Stimulated activated CD4-positive, alpha-beta T cell treated with anti-CD3 and anti-CD28 coated beads, Interleukin-12 subunit alpha, Interleukin-12 subunit beta, amount 100 ng/mL, for 24 hours (primary cell): ENCODE measurements around the gene SORT1.
"Not testable (repeated sequence)": the region's sequence is repeated elsewhere in the genome, so short reads cannot be mapped to it uniquely, and the experiment has no call there.

Experiments
- DNase-seq, 2 experiments: peaks; one replicate each; pipeline ENCODE4 v3.0.0-alpha.2; 2020; ENCODE audit warnings: low read depth in 2 of 2

SORT1 gene

GRCh38 chr1:109396871-109397580, 692 bp downstream of the SORT1 start:
- no peak for DNase-seq

DNA sequence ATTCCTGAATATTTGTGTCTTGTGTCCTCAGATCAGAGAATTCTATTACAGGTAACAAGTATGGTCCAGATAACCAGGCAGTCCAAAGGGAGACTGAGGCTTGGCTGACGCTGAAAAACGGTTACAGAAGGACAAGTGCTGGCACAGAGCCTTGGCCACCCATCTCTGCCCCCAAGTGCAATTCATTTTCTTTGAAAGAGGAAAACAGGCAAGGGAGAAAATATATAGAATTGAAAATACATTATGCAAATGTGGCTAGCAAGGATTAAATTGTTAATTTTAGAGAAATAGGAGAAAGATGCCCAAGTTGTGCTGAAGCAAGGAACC, 1.2 kb downstream of the SORT1 start:
- no peak for DNase-seq

DNA sequence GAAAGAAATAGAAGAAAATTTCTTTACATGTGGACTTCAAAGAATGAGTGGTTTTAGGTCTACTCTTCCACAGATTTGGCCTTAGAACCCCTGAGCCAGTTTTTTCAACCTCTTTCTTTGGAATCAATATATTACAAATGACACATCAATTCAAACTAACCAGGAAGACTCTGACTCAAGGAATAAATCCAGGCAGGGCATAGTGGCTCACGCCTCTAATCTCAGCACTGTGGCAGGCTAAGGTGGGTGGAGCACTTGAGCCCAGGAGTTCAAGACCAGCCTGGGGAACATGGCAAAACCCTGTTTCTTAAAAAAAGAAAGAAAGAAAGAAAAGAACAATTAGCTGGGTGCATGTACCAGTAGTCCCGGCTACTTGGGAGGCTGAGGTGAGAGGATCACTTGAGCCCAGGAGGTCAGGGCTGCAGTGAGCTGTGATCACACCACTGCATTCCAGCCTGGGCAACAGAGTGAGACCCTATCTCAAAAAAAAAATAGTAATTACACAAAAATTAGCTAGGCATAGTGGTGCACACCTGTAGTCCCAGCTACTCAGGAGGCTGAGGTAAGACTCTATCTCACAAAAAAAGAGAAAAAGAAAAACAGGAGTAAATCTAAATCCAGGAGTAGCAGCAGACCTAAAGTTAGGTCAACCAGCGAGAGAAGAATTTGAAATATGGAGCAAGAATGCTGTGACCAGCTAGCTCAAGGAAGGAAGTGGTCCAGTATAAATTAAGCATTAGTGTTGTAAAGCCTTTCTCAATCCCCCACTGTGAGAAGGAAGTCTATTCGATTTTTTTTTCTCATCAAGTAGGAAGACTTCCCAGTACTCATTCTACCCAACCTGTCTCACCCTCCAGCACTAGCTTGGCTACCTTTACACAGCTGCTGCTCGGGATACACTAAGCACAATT, 1.9 kb downstream of the SORT1 start:
- DNase-seq: no peak

DNA sequence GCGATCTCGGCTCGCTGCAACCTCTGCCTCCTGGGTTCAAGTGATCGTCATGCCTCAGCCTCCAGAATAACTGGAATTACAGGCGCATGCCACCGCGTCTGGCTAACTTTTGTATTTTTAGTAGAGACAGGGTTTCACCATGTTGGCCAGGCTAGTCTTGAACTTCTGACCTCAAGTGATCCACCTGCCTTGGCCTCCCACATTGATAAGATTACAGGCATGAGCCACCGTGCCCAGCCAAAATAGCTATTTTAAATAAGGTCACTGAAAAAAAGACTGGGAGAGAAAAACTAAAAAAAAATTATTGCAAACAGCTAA, 2.5 kb downstream of the SORT1 start:
- not testable (repeated sequence) for DNase-seq

DNA sequence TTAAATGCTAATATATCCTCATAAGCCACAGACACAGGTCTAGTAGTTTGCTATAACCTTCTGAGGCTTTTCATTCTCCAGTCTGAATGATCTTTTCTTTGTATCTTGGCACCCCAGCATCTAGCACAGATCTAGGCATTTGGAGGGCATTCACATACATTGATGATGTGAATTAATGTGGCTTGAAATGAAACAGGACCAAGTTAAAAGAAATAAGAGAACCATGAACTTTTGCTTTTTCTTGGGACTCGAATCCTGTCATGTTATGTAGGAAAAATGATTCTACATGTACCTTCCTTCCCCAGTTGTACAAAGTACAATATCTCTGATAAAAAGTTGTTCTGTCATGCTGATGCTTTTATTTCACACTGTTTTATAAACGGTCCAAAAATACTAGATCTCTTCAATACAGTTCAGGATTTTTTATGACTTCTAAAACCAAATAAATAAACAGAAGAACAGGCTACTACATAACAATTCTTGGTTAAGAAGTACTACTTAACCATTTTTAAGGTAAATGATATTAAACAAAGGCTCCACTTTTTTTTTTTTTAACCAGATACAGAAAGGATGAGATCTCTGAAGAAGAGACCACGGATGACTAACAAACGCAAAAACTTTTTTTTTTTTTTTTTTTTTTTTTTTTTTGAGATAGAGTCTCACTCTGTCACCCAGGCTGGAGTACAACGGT, 3.0 kb downstream of the SORT1 start:
- DNase-seq: no peak

DNA sequence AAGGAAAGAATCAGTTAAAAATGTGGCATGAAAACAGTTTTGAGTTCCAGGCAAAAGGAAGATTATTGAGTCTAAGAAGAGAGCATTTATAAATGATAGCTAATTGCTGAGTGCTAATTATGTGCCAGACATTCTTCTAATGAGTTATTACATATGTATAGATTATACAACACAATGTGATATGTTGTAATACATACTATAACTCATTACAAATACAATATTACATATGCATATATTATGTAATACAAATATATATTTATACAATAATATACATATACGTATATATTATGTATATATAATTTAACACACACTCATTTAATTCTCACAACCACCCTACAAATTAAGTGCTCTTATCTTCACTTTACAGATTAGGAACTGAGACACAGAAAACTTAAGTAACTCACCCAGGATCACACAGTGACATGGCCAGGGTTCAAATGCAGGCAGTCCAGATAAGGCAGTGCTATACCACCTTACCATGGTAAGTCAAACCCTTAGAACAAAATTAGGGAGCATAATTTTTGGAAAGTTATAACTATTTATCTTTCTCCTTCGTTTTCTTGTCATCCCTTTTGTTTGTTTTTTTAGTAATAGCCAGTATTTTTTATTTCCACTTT, 4.0 kb downstream of the SORT1 start:
- no peak for DNase-seq

GRCh38 chr1:109392788-109393616, 4.7 kb downstream of the SORT1 start:
- no peak for DNase-seq

GRCh38 chr1:109392037-109392787, 5.5 kb downstream of the SORT1 start:
- no peak for DNase-seq

DNA sequence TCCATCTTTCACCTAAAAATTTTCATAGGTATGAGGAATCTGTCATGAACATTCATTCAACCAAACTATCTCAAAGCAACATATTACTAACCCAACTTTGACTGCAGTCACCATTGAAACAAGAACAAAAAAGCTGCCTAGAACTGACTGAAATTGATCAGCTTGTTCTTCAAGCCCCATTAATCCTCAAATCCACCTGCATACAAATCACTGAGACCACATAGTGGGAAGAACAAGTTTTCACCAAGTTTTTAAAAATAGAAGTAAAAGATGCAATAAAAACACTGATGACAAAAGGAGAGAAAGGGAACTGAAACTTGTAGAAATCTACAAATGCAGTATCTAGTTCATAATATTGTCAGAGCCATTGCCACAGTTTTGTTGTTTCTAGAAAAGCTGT, 6.1 kb downstream of the SORT1 start:
- DNase-seq: no peak

- DNase-seq: no peak
Observed at GRCh38 chr1:109391157-109391556, 6.6 kb downstream of the SORT1 start.

GRCh38 chr1:109389638-109390341, 7.9 kb downstream of the SORT1 start:
- DNase-seq: no peak

- no peak for DNase-seq
Observed at GRCh38 chr1:109388884-109389637, 8.7 kb downstream of the SORT1 start.

GRCh38 chr1:109388208-109388711, 9.5 kb downstream of the SORT1 start:
- DNase-seq: no peak

GRCh38 chr1:109386054-109386717, 11.5 kb downstream of the SORT1 start:
- no peak for DNase-seq

DNA sequence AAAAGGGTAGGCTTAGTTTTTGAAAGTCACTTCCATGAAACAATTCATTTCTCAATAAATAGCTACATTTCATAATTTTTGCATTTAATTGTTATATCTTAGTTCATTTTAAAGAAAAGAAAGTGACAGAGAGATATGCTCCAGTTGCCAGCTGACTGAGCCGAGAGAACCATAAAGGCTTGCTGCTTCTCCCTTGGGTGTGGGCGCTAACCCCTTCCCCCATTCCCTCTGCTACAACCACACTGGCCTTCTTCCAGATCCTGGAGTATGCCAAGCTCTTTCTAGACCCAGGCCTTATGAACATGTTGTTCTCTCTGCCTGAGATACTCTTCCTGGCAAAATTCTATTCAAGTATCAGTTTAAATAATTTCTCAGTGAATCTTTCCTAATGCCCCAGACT, 12.3 kb downstream of the SORT1 start:
- DNase-seq: no peak

GRCh38 chr1:109383854-109384253, 13.9 kb downstream of the SORT1 start:
- DNase-seq: no peak

- no peak for DNase-seq
Observed at GRCh38 chr1:109383087-109383779, 14.5 kb downstream of the SORT1 start.

GRCh38 chr1:109381573-109381972, 16.1 kb downstream of the SORT1 start:
- DNase-seq: no peak
